Heart left ventricle (tissue), 16 donors: ENCODE results near the gene SLC10A7. TPM values are rescaled to one million over a fixed set of nuclear protein-coding genes. Genes with fewer than 3 reads are reported as not detected.

ENCODE experiments used
- ATAC-seq, 4 donors: fragments of 200-7000 bp; cut with Tn5 transposase; one replicate each; pipeline ENCODE4 v1.9.1; 2020 to 2022; ENCODE audit warnings: moderate library complexity in 4 of 4, mild to moderate bottlenecking in 3 of 4, moderate number of reproducible peaks in 1 of 4
- DNase-seq, 5 donors: peaks; one replicate each; pipeline ENCODE4 v3.0.0-alpha.2; 2020
- H3K27ac ChIP-seq, 12 donors: fragments of 200-600 bp; sonication (generic) in 4 of 12; one replicate each; pipeline versions ENCODE4 v1.5.0 to v1.8.0; 2016 to 2022; ENCODE audit warnings: mild to moderate bottlenecking in 2 of 12
- H3K27me3 ChIP-seq, 9 donors: fragments of 200-600 bp; sonication (generic) in 2 of 9; one replicate each; pipeline versions ENCODE4 v1.5.1 to v1.8.0; 2016 to 2022; ENCODE audit warnings: mild to moderate bottlenecking in 3 of 9
- H3K36me3 ChIP-seq, 9 donors: fragments of 200-600 bp; sonication (generic) in 2 of 9; one replicate each; pipeline versions ENCODE4 v1.5.0 to v1.8.0; 2018 to 2022; ENCODE audit warnings: mild to moderate bottlenecking in 2 of 9
- H3K4me1 ChIP-seq, 12 donors: fragments of 200-600 bp; sonication (generic) in 4 of 12; one replicate each; pipeline versions ENCODE4 v1.5.0 to v1.8.0; 2016 to 2022; ENCODE audit warnings: mild to moderate bottlenecking in 3 of 12
- H3K4me3 ChIP-seq, 12 donors: fragments of 200-600 bp; sonication (generic) in 4 of 12; one replicate each; pipeline versions ENCODE4 v1.5.0 to v1.8.0; 2017 to 2022; ENCODE audit warnings: mild to moderate bottlenecking in 9 of 12, moderate library complexity in 4 of 12
- H3K9me3 ChIP-seq, 12 donors: fragments of 200-600 bp; sonication (generic) in 4 of 12; one replicate each; pipeline versions ENCODE4 v1.5.0 to v1.8.0; 2016 to 2022; ENCODE audit warnings: mild to moderate bottlenecking in 1 of 12
- CTCF ChIP-seq, 12 donors: fragments of 200-600 bp; sonication (generic) in 4 of 12; IDR thresholded peaks; one replicate each; pipeline versions ENCODE4 v1.5.0 to v1.8.0; 2018 to 2022; ENCODE audit warnings: antibody characterized with exemption in 12 of 12, mild to moderate bottlenecking in 5 of 12
- POLR2A ChIP-seq, 2 donors: fragments of 450-650 bp; IDR thresholded peaks; one replicate each; pipeline ENCODE4 v1.6.1; 2017; ENCODE audit warnings: antibody characterized with exemption in 2 of 2, mild to moderate bottlenecking in 2 of 2, moderate library complexity in 2 of 2
- WGBS, 4 donors: extraction: QIAGEN DNeasy Blood & Tissue Kit in 2 of 4; methylation state at CpG; one replicate each; pipeline versions ENCODE4 v1.1.5 to v1.1.7; 2013 to 2018; 5-methylcytosine and 5-hydroxymethylcytosine counted together
- intact Hi-C, 10 donors: fragments of 100-400 bp; cut with DNase I; formaldehyde crosslinking; loops; one replicate each; pipeline versions ENCODE4 v1.11.1 to v1.14.2; 2022
- polyA plus RNA-seq, 2 donors: library from polyadenylated mRNA; stranded (reverse); fragments of 200-250 nt; gene quantifications; one replicate each; pipeline ENCODE4 v1.2.3, GENCODE V29; 2013
- total RNA-seq, 9 donors: library from RNA; depleted of rRNA in 2 of 9; stranded (reverse); fragments of >200 nt in 2 of 9; fragmentation: NEBNext Ultra II Directional in 3 of 9; extraction: Animal tissue kit (Norgen Biotek cat#: 25700) in 3 of 9; gene quantifications; one replicate each; pipeline versions ENCODE4 v1.1.0 to v1.2.4, GENCODE V29; 2016 to 2023
- donor health status: ischemic (EF 13 %, LVEDD 7.1; RV severe dilation, severe dysfunction).
- donor health status: healthy with polysubstance abuse.
- donor health status: DM: no; HTN: yes; CAD: no.
- donor health status: DM: no; HTN: no; CAD: no.
- donor health status: ischemic (EF 25% LVEDD 6.9; RV normal size, moderate dysfunction).
- donor health status: ischemic (EF 25% LVEDD 5.7; RV mildly dilated, moderate dysfunction).
- donor health status: healthy.
- donor health status: DM: yes; HTN: yes; CAD: no.
- donor health status: ischemic (EF 35%, LVEDD 5.7; RV mildly dilated, moderate dysfunction).
- donor health status: nonischemic (EF 11% LVEDD 7.7; RV severe dilation, severe dysfunction).
- donor health status: DM: yes; HTN: yes; CAD: no.
- donor health status: PGD.
- donor health status: ischemic (EF 29% LVEDD 5.4; RV normal size, mild dysfunction).
- donor health status: nonischemic (EF 23%, LVEDD 6.1; RV moderate dilation, normal function).

Gene SLC10A7
- total and polyA plus RNA-seq, 11 donors, result 1.2 to 8.7 (median 3.1) TPM

GRCh38 chr4:146482788-146483187 lies 39.0 kb downstream of the SLC10A7 start:
- Histone ChIP-seq H3K9me3 (peaks cover 0 to 37% (median 21%) of the 10 kb centered on the region in 12 donors), H3K27me3 (no peaks in the 10 kb centered on the region), H3K4me3 (no peak overlapping the region), H3K4me1 (peaks cover 0 to 3% (median 0%) of the 10 kb centered on the region in 12 donors), H3K36me3 (peaks cover 0 to 10% (median 0%) of the 10 kb centered on the region in 9 donors), H3K27ac (no peak overlapping the region)
- intact Hi-C loops, result no loop called here
- TF ChIP-seq POLR2A (IDR thresholded peaks at IDR 0.05) (no peak), CTCF (IDR thresholded peaks at IDR 0.05) (no peak)
- DNase-seq (no peak), ATAC-seq (no peak)
- WGBS, 4 donors, result 98 to 100% (median 99%) methylated on average over 1 of the region's 1 CpG

- Histone ChIP-seq H3K27me3 (no peaks in the 10 kb centered on the region), H3K9me3 (peaks cover 0 to 37% (median 21%) of the 10 kb centered on the region in 12 donors), H3K27ac (no peak overlapping the region), H3K4me3 (no peak overlapping the region), H3K36me3 (peaks cover 0 to 4% (median 0%) of the 10 kb centered on the region in 9 donors), H3K4me1 (peaks cover 0 to 14% (median 0%) of the 10 kb centered on the region in 12 donors)
- no peak for DNase-seq
- intact Hi-C loops, result no loop called here
- TF ChIP-seq POLR2A (IDR thresholded peaks at IDR 0.05) (no peak), CTCF (IDR thresholded peaks at IDR 0.05) (no peak)
- ATAC-seq, result no peak
- 94 to 100% (median 96%) methylated on average over 1 to 3 of the region's 3 CpGs for WGBS, 4 donors
Measured at GRCh38 chr4:146481246-146481645, 40.5 kb downstream of the SLC10A7 start.

GRCh38 chr4:146478009-146478408 lies 43.7 kb downstream of the SLC10A7 start:
- Histone ChIP-seq H3K4me3 (no peak overlapping the region), H3K36me3 (peaks cover 0 to 4% (median 0%) of the 10 kb centered on the region in 9 donors), H3K4me1 (peaks cover 0 to 14% (median 0%) of the 10 kb centered on the region in 12 donors), H3K27me3 (no peaks in the 10 kb centered on the region), H3K27ac (no peak overlapping the region), H3K9me3 (peaks cover 0 to 17% (median 10%) of the 10 kb centered on the region in 12 donors)
- 41 to 57% (median 54%) methylated on average over 3 of the region's 3 CpGs for WGBS, 4 donors
- intact Hi-C loops, result no loop called here
- DNase-seq (no peak), ATAC-seq (no peak)
- TF ChIP-seq POLR2A (IDR thresholded peaks at IDR 0.05) (no peak), CTCF (IDR thresholded peaks at IDR 0.05) (no peak)

GRCh38 chr4:146477054-146477453 lies 44.7 kb downstream of the SLC10A7 start:
- intact Hi-C loops, result no loop called here
- H3K4me3 ChIP-seq, result no peak overlapping the region
- TF ChIP-seq CTCF (IDR thresholded peaks at IDR 0.05) (no peak), POLR2A (IDR thresholded peaks at IDR 0.05) (no peak)
- no peak overlapping the region for H3K27ac ChIP-seq
- H3K9me3 ChIP-seq, result peaks cover 0 to 8% (median 1%) of the 10 kb centered on the region in 12 donors
- H3K4me1 ChIP-seq, result peaks cover 0 to 14% (median 0%) of the 10 kb centered on the region in 12 donors
- no peak for DNase-seq
- 53 to 81% (median 68%) methylated on average over 2 of the region's 2 CpGs for WGBS, 4 donors
- no peaks in the 10 kb centered on the region for H3K36me3 ChIP-seq
- H3K27me3 ChIP-seq, result no peaks in the 10 kb centered on the region
- ATAC-seq, result no peak
